Measurements from ENCODE around the gene DUSP21. TPM values are rescaled to one million over a fixed set of nuclear protein-coding genes. Genes with fewer than 3 reads are reported as not detected.

Gene DUSP21
- total and polyA plus RNA-seq, 2 of the 4 experiments (the other 2 are of a cell fraction): not detected

- H3K4me2 ChIP-seq (ENCODE audit: low read depth, low read length): peak overlapping the region; percentile 98
- no peak overlapping the region for H2BK15ac ChIP-seq (ENCODE audit: low read depth, low read length)
- no peaks in the 10 kb centered on the region for H3K9me1 ChIP-seq (ENCODE audit: insufficient read depth, low read length)
- peak overlapping the region; percentile 81 for H3K4me3 ChIP-seq (ENCODE audit: insufficient read depth, low read depth, low read length)
- H3K56ac ChIP-seq (ENCODE audit: extremely low read depth, insufficient read depth, low read length): peak overlapping the region; percentile 48; the same call in 1 of the 2 replicates
- POLR2A ChIA-PET (ENCODE audit: unreplicated experiment): interaction anchor here (0.5 to 0.9 kb wide), 3 partner anchors 22 to 197 kb away, joined by 3 to 7 read pairs (median 6); no protein-coding TSS in a partner anchor
- dilution Hi-C loops (cut with HindIII; ENCODE audit: low sequenced_read_pairs, unreplicated experiment): no loop called here
- H2BK20ac ChIP-seq (ENCODE audit: low read depth, low read length): no peak overlapping the region
- H3K23ac ChIP-seq (ENCODE audit: low read depth, low read length): peak overlapping the region; percentile 90
- H2BK120ac ChIP-seq (ENCODE audit: low read depth, low read length): peak overlapping the region; percentile 35; the same call in 1 of the 2 replicates
- H4K91ac ChIP-seq (ENCODE audit: insufficient read depth, low read depth, low read length): peak overlapping the region; percentile 56; the same call in 1 of the 2 replicates
- CTCF ChIA-PET: no interaction called here
- peak overlapping the region; percentile 22; the same call in 1 of the 2 replicates for H3K18ac ChIP-seq (ENCODE audit: low read depth, low read length)
- H3K9me3 ChIP-seq (ENCODE audit: control insufficient read depth, insufficient read depth, low read length): no peaks in the 10 kb centered on the region
- in situ Hi-C loops (cut with MboI; ENCODE audit: low sequenced_read_pairs): no loop called here
- H4K5ac ChIP-seq (ENCODE audit: low read depth, low read length): peak overlapping the region; percentile 73
- H2AK9ac ChIP-seq (replicated peaks; ENCODE audit: low read depth, low read length, poor library complexity): peak overlapping the region; percentile 89
- H2AK5ac ChIP-seq (ENCODE audit: low read depth, low read length): no peak overlapping the region
- peak overlapping the region; percentile 96 for H2AFZ ChIP-seq (replicated peaks; ENCODE audit: low read length, poor library complexity)
- intact Hi-C loops (cut with micrococcal nuclease): loop anchor here (2.0 to 10.0 kb wide), 3 partner anchors 315 to 917 kb away; partner anchors contain the start of gene FUNDC1
- no peaks in the 10 kb centered on the region for H3K36me3 ChIP-seq (ENCODE audit: control insufficient read depth, insufficient read depth, low read length)
- ATAC-seq (ENCODE audit: low read depth) (peak; percentile 16), DNase-seq (peak; percentile 18)
- H3K79me1 ChIP-seq (ENCODE audit: low read depth in 1 of 2, low read length in 2 of 2): peaks cover 4 to 19% of the 10 kb centered on the region in 2 experiments; a peak in 3 of 4 replicates
- peak overlapping the region; percentile 76 for H3K27ac ChIP-seq (ENCODE audit: insufficient read depth, low read length)
- H3K4ac ChIP-seq (ENCODE audit: low read depth, low read length): peak overlapping the region; percentile 64
- peaks cover 10% of the 10 kb centered on the region; the same call in 1 of the 2 replicates for H4K20me1 ChIP-seq (ENCODE audit: insufficient read depth, low read length)
- peak overlapping the region; percentile 87 for H3K14ac ChIP-seq (replicated peaks; ENCODE audit: low read depth, low read length)
- peak overlapping the region; percentile 17 to 80; a peak in 3 of 4 replicates for H4K8ac ChIP-seq (ENCODE audit: low read depth in 2 of 2, low read length in 2 of 2)
- H3K9ac ChIP-seq (ENCODE audit: low read depth, low read length): peak overlapping the region; percentile 86
- H3K27me3 ChIP-seq (ENCODE audit: control insufficient read depth, insufficient read depth, low read length): no peaks in the 10 kb centered on the region
- no peak for TF ChIP-seq NFE2L2 (IDR thresholded peaks at IDR 0.05; ENCODE audit: low read depth, low read length)
- TF ChIP-seq BHLHE40 (IDR thresholded peaks at IDR 0.05; ENCODE audit: low read depth, low read length): peak; percentile 71; the same call in 1 of the 2 replicates
- WGBS, 2 experiments (ENCODE audit: extremely low coverage in 2 of 2, insufficient read length in 1 of 2): 0% methylated on average over 11 of the region's 60 CpGs; no CpG with 5 or more reads in 1 of the 2 experiments
- H3K4me1 ChIP-seq (ENCODE audit: control insufficient read depth, insufficient read depth, low read length): no peaks in the 10 kb centered on the region
- BruUV-seq (replicated peaks): TSS peak; percentile 45
- peak overlapping the region; percentile 61 for H2BK5ac ChIP-seq (ENCODE audit: low read depth, low read length, poor library complexity, severe bottlenecking)
These were observed 28.4 kb downstream of the DUSP21 start for GRCh38 chrX:44871931-44872820.
